CD4-positive, CD25-positive, alpha-beta regulatory T cell (primary cell): ENCODE data around the gene PPIL6. TPM values are rescaled to one million over a fixed set of nuclear protein-coding genes. Genes with fewer than 3 reads are reported as not detected.

Experiments used
- ATAC-seq, 2 donors: fragments of 150-1000 bp; cut with Tn5 transposase; one replicate each; pipeline ENCODE4 v1.10.0; 2021; ENCODE audit warnings: low read depth in 2 of 2, moderate number of reproducible peaks in 2 of 2, moderate library complexity in 1 of 2
- DNase-seq, 3 donors: peaks; one replicate each; pipeline versions ENCODE4 v3.0.0 to v3.0.0-alpha.2; 2012 to 2022; ENCODE audit warnings: mixed read lengths in 1 of 3
- H3K27ac ChIP-seq: one replicate; pipeline ENCODE4 v1.7.0; 2013; ENCODE audit warnings: mild to moderate bottlenecking, low read length; ENCODE audit not compliant: insufficient read depth, poor library complexity, severe bottlenecking
- H3K27me3 ChIP-seq: one replicate; pipeline ENCODE4 v1.7.0; 2013; ENCODE audit warnings: low read length; ENCODE audit not compliant: control insufficient read depth, insufficient read depth
- H3K36me3 ChIP-seq: one replicate; pipeline ENCODE4 v1.7.0; 2013; ENCODE audit warnings: mild to moderate bottlenecking, low read length, moderate library complexity; ENCODE audit not compliant: control insufficient read depth, insufficient read depth
- H3K4me1 ChIP-seq: 2 replicates; pipeline ENCODE4 v1.7.0; 2013; ENCODE audit warnings: mild to moderate bottlenecking, low read length; ENCODE audit not compliant: insufficient read depth, control insufficient read depth, poor library complexity, severe bottlenecking
- H3K4me3 ChIP-seq: one replicate; pipeline ENCODE4 v1.7.0; 2013; ENCODE audit warnings: low read depth, mild to moderate bottlenecking, low read length, moderate library complexity
- H3K9me3 ChIP-seq, 2 experiments: 1 replicate in 1 of 2; 2 replicates in 1 of 2; pipeline ENCODE4 v1.7.0; 2013; ENCODE audit warnings: low read length in 2 of 2, mild to moderate bottlenecking in 1 of 2, moderate library complexity in 1 of 2; ENCODE audit not compliant: control insufficient read depth in 2 of 2
- H3K27ac Mint-ChIP-seq, 3 donors: one replicate each; pipeline ENCODE4 v1.8.0; 2020 to 2022; ENCODE audit warnings: mild to moderate bottlenecking in 3 of 3, mixed read lengths in 3 of 3, moderate library complexity in 2 of 3
- H3K27me3 Mint-ChIP-seq: one replicate; pipeline ENCODE4 v1.8.0; 2022; ENCODE audit warnings: mild to moderate bottlenecking, mixed read lengths
- H3K36me3 Mint-ChIP-seq: one replicate; pipeline ENCODE4 v1.8.0; 2020; ENCODE audit warnings: mixed read lengths
- H3K4me1 Mint-ChIP-seq, 4 donors: one replicate each; pipeline ENCODE4 v1.8.0; 2020 to 2022; ENCODE audit warnings: mixed read lengths in 4 of 4, mild to moderate bottlenecking in 1 of 4
- H3K4me3 Mint-ChIP-seq, 4 donors: one replicate each; pipeline ENCODE4 v1.8.0; 2020 to 2022; ENCODE audit warnings: mild to moderate bottlenecking in 4 of 4, mixed read lengths in 4 of 4, moderate library complexity in 3 of 4
- H3K9me3 Mint-ChIP-seq, 7 donors: one replicate each; pipeline ENCODE4 v1.8.0; 2020 to 2022; ENCODE audit warnings: mixed read lengths in 7 of 7, mild to moderate bottlenecking in 3 of 7, moderate library complexity in 2 of 7
- polyA plus RNA-seq, 4 donors: library from polyadenylated mRNA; unstranded; fragments of 300-500 nt; fragmentation: Illumina TruSeq; gene quantifications; one replicate each; pipeline ENCODE4 v1.2.3, GENCODE V29; 2021
- total RNA-seq: library from RNA; stranded (reverse); gene quantifications from one replicate; pipeline ENCODE4 v1.2.3, GENCODE V29; 2022

PPIL6 gene
- total and polyA plus RNA-seq, 5 donors from 2014 or later: 0.24 to 0.91 (median 0.42) TPM

DNA sequence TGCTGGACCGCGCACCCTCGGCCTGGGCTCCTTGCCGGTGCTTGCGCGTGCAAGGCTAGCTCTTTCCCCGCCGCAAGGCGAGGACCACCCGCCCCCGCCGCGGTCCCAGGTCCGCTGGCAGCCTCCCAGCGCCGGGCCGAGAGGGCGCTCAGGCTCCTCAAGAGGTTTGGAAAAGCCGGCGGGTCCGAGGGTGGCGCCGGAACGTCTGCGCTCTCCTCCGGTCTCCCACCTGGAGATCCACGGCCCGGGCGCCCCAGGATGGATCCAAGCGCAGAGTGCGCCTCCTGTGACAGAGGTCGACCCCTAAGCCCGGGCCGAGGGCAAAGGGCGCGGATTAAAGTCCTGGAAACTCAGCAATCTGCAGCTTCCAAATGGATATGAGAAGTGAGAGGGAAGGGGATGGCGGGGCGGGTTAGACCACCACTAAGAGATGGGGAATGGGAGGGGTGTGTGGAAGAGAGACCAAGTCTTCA is 15.7 kb upstream of the PPIL6 start:
- no peaks in the 10 kb centered on the region for H3K9me3 ChIP-seq
- no peak overlapping the region for H3K4me3 ChIP-seq
- H3K36me3 Mint-ChIP-seq: peaks cover 7% of the 10 kb centered on the region
- peaks cover 5% of the 10 kb centered on the region for H3K27me3 Mint-ChIP-seq
- no peaks in the 10 kb centered on the region for H3K9me3 Mint-ChIP-seq
- ATAC-seq (no peak), DNase-seq (no peak)
- no peaks in the 10 kb centered on the region for H3K27me3 ChIP-seq
- H3K4me3 Mint-ChIP-seq: peak overlapping the region; percentile 86 to 98 (median 92)
- H3K4me1 ChIP-seq: peaks cover 67% of the 10 kb centered on the region
- peak overlapping the region; percentile 49 to 93 (median 86) for H3K27ac Mint-ChIP-seq
- H3K36me3 ChIP-seq: peaks cover 8% of the 10 kb centered on the region
- H3K4me1 Mint-ChIP-seq: peaks cover 22 to 78% (median 47%) of the 10 kb centered on the region in 4 donors
- peak overlapping the region; percentile 96 for H3K27ac ChIP-seq

DNA sequence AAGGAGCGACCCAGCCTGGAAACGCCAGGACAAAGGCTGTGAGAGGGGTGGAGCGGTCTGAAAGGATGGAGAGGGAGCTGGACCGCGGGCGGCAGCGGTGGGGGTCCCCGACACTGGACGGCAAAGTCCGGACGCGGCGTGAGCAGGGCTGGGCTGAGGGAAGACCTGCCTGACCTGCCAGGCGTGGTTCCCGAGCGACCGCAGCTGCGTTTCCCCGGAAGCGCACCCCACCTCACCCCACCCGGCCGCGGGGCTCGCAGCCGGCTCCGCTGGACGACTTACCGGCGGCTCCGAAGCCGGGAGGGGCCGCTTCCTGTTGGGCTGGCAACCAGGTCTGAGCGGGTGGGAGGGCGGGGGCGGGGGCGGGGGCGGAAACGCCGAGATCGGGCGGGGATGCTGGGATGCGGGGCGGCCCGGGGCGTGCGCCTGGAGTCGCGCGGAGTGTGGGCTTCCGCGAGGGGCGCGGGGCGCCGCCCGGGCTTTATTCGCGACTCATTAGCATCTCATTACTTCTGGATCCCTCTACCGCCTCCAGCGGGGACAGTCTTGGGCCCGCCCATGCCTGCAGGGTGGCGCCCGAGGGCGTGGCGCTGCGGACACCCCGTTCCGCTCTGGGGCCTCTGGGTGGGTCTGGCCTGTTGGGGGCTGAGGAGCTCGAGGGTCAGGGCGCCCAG is 15.1 kb upstream of the PPIL6 start, which contains the start of gene MICAL1:
Gene MICAL1, minus strand, starts transcription at position 336 of the 674 bp plus-strand sequence. CDS start 1,576 bp downstream, outside the sequence.
- H3K4me1 Mint-ChIP-seq: peaks cover 25 to 80% (median 49%) of the 10 kb centered on the region in 4 donors
- no peaks in the 10 kb centered on the region for H3K9me3 ChIP-seq

GRCh38 chr6:109454496-109455436 is 14.3 kb upstream of the PPIL6 start:
- Histone ChIP-seq H3K9me3 (no peaks in the 10 kb centered on the region), H3K36me3 (peaks cover 5% of the 10 kb centered on the region), H3K27me3 (no peaks in the 10 kb centered on the region), H3K4me1 (peaks cover 76% of the 10 kb centered on the region), H3K27ac (peak overlapping the region; percentile 96), H3K4me3 (peak overlapping the region; percentile 62)
- H3K36me3 Mint-ChIP-seq: peaks cover 9% of the 10 kb centered on the region
- peaks cover 26 to 84% (median 53%) of the 10 kb centered on the region in 4 donors for H3K4me1 Mint-ChIP-seq
- peaks cover 5% of the 10 kb centered on the region for H3K27me3 Mint-ChIP-seq
- ATAC-seq: peak; percentile 41 to 46
- peak; percentile 65 to 86 (median 81) for DNase-seq
- peak overlapping the region; percentile 98 for H3K4me3 Mint-ChIP-seq
- peak overlapping the region; percentile 94 to 98 (median 96) for H3K27ac Mint-ChIP-seq
- H3K9me3 Mint-ChIP-seq: no peaks in the 10 kb centered on the region

More for the DNA sequence above, 15.1 kb upstream of the PPIL6 start, which contains the start of gene MICAL1:
- peaks cover 68% of the 10 kb centered on the region for H3K4me1 ChIP-seq
- peak within 1 kb of the TSS; percentile 62 for H3K4me3 ChIP-seq
- H3K36me3 Mint-ChIP-seq: peaks cover 7% of the 10 kb centered on the region
- peak within 1 kb of the TSS; percentile 94 to 98 (median 96) for H3K27ac Mint-ChIP-seq
- H3K27ac ChIP-seq: peak within 1 kb of the TSS; percentile 96
- no peaks in the 10 kb centered on the region for H3K27me3 ChIP-seq
- H3K27me3 Mint-ChIP-seq: peaks cover 5% of the 10 kb centered on the region
- peaks cover 5% of the 10 kb centered on the region for H3K36me3 ChIP-seq
- H3K9me3 Mint-ChIP-seq: no peaks in the 10 kb centered on the region
- DNase-seq (peak; percentile 80 to 91 (median 84)), ATAC-seq (peak; percentile 70 to 72)
- peak within 1 kb of the TSS; percentile 98 for H3K4me3 Mint-ChIP-seq

DNA sequence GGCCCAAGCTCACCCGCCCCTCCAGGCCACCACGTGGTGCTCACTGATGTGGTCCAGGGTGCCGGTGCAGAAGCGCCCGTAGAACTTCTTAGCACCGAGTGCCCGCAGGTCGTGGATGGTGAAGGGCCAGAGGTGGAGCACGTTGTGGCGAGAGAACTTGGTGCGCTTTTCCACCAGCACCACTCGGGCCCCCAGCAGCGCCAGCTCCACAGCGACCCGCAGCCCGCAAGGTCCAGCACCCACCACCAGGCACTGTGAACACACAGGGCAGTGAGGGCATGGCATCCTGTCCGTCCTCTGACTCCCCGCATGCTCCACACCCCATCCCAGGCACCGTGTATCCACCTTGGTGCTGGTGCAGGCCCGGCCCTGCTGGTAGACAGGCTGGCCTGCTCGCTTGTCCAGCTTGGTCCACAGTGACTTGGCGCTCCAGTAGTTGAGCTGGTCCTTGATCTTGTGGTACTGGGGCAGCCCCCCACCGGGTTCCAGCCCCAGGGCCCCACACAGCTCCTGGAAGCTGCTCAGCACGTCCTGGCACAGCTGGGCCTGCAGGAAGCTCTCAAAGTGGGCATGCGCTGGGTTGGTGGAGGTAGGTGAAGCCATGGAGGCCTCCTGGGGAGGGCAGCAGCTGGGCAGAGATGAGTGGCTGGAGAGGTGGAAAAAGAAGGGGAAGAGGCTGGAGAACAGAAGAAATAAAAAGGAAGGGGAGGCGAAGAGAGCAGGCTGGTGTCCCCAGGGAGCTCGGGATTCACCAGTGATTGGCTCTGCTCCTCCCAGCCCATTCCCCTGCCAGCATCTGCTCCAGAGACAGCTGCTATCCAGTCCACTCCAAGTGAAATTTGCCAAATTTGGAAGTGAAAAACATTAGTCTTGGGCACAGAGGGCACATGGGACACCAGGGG is 13.4 kb upstream of the PPIL6 start:
- H3K4me1 Mint-ChIP-seq: peaks cover 18 to 84% (median 49%) of the 10 kb centered on the region in 4 donors
- ATAC-seq: no peak
- H3K4me1 ChIP-seq: peaks cover 77% of the 10 kb centered on the region

GRCh38 chr6:109453156-109453555 is 12.7 kb upstream of the PPIL6 start:
- Mint-ChIP-seq H3K4me3 (peak overlapping the region; percentile 59 to 98 (median 70)), H3K4me1 (peaks cover 16 to 83% (median 47%) of the 10 kb centered on the region in 4 donors), H3K9me3 (no peaks in the 10 kb centered on the region), H3K27me3 (peaks cover 5% of the 10 kb centered on the region), H3K27ac (peak overlapping the region; percentile 74 to 96 (median 96)), H3K36me3 (peaks cover 12% of the 10 kb centered on the region)
- Histone ChIP-seq H3K36me3 (peaks cover 5% of the 10 kb centered on the region), H3K9me3 (no peaks in the 10 kb centered on the region), H3K4me3 (no peak overlapping the region), H3K27me3 (no peaks in the 10 kb centered on the region), H3K4me1 (peaks cover 72% of the 10 kb centered on the region), H3K27ac (no peak overlapping the region)
- ATAC-seq (no peak), DNase-seq (no peak)

More for the DNA sequence above, 13.4 kb upstream of the PPIL6 start:
- Mint-ChIP-seq H3K4me3 (peak overlapping the region; percentile 98), H3K27me3 (peaks cover 5% of the 10 kb centered on the region), H3K9me3 (no peaks in the 10 kb centered on the region), H3K36me3 (peaks cover 12% of the 10 kb centered on the region), H3K27ac (peak overlapping the region; percentile 91 to 96 (median 96))
- Histone ChIP-seq H3K36me3 (peaks cover 5% of the 10 kb centered on the region), H3K4me3 (peak overlapping the region; percentile 62), H3K27ac (peak overlapping the region; percentile 96), H3K9me3 (no peaks in the 10 kb centered on the region), H3K27me3 (no peaks in the 10 kb centered on the region)
- DNase-seq: no peak

GRCh38 chr6:109452181-109452580 is 11.8 kb upstream of the PPIL6 start:
- H3K9me3 Mint-ChIP-seq: no peaks in the 10 kb centered on the region
- H3K27ac Mint-ChIP-seq: peak overlapping the region; percentile 79 to 96 (median 96)
- H3K27me3 ChIP-seq: no peaks in the 10 kb centered on the region
- ATAC-seq (no peak), DNase-seq (no peak)
- H3K36me3 Mint-ChIP-seq: peaks cover 12% of the 10 kb centered on the region
- H3K9me3 ChIP-seq: no peaks in the 10 kb centered on the region
- H3K4me3 ChIP-seq: no peak overlapping the region
- peaks cover 63% of the 10 kb centered on the region for H3K4me1 ChIP-seq
- peak overlapping the region in 3 of 4 donors; percentile 43 to 98 (median 83) for H3K4me3 Mint-ChIP-seq
- H3K27me3 Mint-ChIP-seq: peaks cover 5% of the 10 kb centered on the region
- no peak overlapping the region for H3K27ac ChIP-seq
- peaks cover 10 to 76% (median 40%) of the 10 kb centered on the region in 4 donors for H3K4me1 Mint-ChIP-seq
- peaks cover 5% of the 10 kb centered on the region for H3K36me3 ChIP-seq
